HG02571 (cell line): ENCODE data around the gene C1orf35.
A peak's percentile ranks its signal among the peaks of the same experiment; 100 is the strongest.
"Not testable (repeated sequence)": the region's sequence is repeated elsewhere in the genome, so short reads cannot be mapped to it uniquely, and the experiment has no call there.

Source experiments
- ATAC-seq: cut with Tn5 transposase; IDR thresholded peaks from one replicate; pipeline ENCODE4 v1.9.1; 2021; ENCODE audit warnings: mild to moderate bottlenecking, moderate library complexity; ENCODE audit not compliant: unreplicated experiment

Gene C1orf35

DNA sequence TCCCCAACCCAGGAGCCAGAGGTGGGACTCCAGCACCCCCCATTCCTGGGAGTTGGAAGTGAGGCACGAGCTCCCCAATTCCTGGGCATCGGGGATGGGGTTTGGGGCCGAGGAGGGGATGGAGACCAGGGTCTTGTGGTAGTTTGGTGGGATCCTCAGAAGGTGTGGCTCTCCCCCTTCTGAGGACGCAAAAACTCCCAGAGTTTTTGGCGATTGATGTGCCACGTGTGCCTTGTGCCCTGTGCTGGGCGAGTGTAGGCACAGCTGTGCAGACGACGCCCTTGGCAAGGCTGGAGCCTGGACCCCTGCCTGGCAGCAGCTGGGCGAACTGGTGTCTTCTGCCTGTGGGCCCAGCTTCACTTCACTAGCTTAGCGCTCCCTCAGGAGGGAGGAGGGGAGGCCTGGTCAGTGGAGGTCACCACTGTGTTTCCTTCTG lies 39.6 kb upstream of the C1orf35 start:
- ATAC-seq: no peak

DNA sequence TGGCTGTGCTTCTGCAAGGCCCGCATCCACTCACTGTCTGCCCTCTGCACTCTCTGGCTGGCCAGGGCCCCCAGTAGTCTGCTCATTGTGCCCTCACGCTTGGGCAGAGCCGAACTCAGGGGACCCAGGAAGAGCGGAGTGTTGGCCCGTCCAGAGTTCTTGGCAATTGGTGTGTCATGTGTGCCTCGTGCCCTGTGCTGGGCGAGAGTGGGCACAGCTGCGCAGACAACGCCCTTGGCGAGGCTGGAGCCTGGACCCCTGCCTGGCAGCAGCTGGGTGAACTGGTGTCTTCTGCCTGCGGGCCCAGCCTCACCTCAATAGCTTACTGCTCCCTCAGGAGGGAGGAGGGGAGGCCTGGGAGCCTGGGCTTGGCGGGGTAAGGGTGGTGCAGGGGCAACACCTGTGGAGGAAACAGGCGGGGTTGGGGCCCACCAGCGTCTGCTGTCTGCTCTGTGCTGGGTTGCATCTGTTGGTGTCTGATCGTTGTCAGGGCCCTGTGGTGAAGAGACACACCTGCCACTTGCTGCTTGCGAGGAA lies 39.1 kb upstream of the C1orf35 start:
- no peak for ATAC-seq

- no peak for ATAC-seq
These were observed 38.3 kb upstream of the C1orf35 start for GRCh38 chr1:228141226-228142044.

GRCh38 chr1:228140724-228141225 lies 37.6 kb upstream of the C1orf35 start:
- ATAC-seq: no peak

- ATAC-seq: peak; percentile 90
These were observed 37.0 kb upstream of the C1orf35 start, which contains the start of gene GUK1 for GRCh38 chr1:228139931-228140723. GUK1 (plus strand) TSS chr1:228140279; CDS start chr1:228140303, 24 bp downstream.

DNA sequence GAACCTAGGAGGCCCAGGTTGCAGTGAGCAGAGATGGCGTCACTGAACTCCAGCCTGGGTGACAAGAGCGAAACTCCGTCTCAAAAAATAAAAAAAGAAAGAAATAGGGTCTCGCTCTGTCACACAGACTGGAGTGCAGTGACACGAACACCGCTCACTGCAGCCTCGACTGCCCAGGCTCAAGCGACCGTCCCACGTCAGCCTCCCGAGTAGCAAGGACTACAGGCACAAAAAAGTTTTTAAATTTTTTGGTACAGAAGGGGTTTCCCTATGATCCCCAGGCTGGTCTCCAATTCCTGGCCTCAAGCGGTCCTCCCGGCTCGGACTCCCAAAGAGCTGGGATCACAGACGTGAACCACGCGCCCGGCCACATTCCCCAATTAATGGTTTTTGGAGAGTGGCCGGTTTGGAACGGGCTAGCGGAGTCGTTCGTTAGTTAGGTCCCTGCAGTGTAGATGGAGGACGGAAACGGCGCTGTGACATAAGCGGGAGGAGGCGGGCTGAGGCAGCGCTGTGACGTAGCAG lies 36.3 kb upstream of the C1orf35 start:
- no peak for ATAC-seq

DNA sequence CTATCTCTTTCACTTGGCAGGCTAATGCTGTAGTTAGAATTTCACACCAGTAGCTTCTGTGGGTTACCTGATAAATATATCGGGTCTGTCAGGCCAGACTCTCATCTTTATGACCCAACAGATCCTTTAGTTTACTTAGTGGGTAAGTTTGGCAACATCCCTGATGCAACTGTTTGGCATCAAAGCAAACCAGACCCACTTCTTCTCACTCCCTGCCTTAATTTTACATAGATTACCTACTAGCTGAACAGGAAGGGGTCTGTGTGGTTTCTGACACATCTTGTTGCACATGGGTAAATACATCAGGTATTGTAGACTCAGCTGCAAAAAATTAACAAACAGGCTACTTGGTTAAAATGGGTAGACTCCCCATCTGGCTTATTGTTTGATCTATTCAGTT lies 33.8 kb upstream of the C1orf35 start:
- ATAC-seq: no peak

DNA sequence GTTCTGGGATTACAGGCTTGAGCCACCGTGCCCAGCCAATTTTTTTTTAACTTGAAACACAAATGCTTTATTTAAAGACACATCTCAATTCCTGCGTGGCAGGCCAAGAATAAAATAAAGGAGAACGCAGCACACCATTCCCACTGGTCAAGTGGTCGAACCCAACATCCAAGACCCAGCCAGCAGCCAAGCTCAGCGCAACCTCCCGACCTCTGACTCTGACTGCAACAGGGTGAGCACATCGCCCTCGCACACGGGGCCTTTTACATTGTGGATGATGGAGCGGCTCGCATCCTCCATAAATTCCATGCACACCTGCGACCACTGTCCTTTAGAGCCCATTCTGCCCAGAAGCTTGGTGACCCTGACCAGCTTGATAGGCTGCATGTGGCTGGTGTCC lies 31.5 kb upstream of the C1orf35 start:
- no peak for ATAC-seq

DNA sequence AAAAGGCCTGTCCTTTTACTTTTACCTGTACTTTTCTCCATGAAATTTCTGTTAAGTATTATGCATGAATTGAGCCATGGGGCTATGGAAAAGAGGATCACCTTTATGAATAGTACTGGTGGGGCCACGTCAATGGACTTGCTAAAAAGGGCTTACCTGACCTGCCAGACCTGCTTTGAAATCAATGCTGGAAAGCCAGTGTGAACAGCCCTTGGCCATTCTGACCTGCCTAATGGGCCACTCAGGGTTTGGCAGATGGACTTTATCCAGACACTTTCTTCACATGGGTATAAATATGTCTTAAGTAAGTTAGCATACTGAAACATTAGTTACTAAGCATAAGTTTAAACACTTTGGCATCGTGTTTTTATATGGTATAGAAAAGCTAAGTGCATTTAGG lies 28.6 kb upstream of the C1orf35 start:
- ATAC-seq: no peak

GRCh38 chr1:228125185-228125584 lies 22.1 kb upstream of the C1orf35 start:
- no peak for ATAC-seq

DNA sequence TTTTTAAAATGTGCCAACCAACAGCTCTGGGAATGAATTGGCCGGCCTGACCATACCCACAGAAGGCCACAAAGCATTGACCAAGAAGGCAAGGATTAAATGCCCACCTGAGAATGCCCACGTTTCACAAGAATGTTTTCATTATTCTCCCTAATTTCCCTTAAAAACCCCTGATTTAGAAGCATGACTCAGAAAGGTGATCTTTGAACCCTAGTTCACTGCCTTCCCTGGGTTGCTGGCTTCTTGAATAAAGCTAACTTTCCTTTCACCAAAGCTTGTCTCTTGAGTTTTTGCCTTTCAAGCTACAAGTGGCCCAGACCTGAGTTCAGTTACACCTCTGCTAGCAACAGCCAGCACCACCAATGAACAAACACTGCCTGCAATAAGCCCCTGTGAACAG lies 20.4 kb upstream of the C1orf35 start:
- no peak for ATAC-seq

- no peak for ATAC-seq
These were observed 19.9 kb upstream of the C1orf35 start for GRCh38 chr1:228122921-228123441.

DNA sequence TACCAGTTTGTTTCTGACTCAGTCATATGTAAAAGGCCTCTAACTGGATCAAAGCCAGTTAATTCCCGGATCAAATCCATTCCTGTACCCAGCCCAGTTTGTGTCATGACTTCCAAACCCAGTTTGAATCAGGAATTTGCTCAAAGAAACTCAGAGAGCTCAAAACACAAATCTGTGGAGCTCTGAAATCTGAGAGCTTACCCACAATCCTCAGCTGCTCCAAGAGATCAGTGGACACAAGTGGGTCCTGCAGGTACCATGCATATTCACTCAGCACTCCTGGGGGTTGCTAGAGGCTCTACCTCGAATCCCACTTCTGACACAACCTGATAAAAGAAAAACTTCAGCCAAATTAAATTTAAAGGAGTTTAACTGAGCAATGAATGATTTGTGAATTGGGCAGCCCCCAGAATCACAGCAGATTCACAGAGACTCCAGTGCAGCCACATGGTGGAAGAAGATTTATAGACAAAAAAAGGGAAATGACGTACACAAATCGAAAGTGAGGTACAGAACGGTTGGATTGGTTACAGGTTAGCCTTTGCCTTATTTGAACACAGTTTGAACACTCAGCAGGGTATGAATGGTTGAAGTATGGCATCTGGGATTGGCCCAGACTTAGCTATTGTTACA lies 17.8 kb upstream of the C1orf35 start:
- ATAC-seq: no peak

- no peak for ATAC-seq
These were observed 17.2 kb upstream of the C1orf35 start for GRCh38 chr1:228120351-228120750.

DNA sequence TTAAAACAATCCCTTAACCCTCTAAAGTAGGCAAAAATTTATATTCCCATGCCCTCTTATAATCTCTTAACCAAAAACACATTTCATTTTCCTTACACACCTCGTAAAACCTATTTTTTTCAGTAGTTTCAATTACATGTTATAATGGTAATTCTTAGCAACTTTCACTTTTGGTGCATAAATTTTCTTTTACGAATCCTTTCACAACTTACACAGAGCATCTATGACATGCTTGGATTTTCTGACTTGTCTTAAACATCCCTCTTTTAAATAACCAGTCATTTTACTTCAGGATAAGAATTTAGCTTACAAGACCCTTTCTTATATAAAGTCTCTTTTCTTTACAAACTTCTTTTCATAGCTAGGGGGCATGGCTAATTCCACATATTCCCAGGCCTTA lies 14.9 kb upstream of the C1orf35 start:
- no peak for ATAC-seq

GRCh38 chr1:228117335-228117734 lies 14.2 kb upstream of the C1orf35 start:
- ATAC-seq: no peak

GRCh38 chr1:228114827-228115226 lies 11.7 kb upstream of the C1orf35 start:
- no peak for ATAC-seq

- ATAC-seq: no peak
These were observed 9.5 kb upstream of the C1orf35 start for GRCh38 chr1:228112617-228113016.

- ATAC-seq: no peak
These were observed 9.0 kb upstream of the C1orf35 start for GRCh38 chr1:228112167-228112566.

DNA sequence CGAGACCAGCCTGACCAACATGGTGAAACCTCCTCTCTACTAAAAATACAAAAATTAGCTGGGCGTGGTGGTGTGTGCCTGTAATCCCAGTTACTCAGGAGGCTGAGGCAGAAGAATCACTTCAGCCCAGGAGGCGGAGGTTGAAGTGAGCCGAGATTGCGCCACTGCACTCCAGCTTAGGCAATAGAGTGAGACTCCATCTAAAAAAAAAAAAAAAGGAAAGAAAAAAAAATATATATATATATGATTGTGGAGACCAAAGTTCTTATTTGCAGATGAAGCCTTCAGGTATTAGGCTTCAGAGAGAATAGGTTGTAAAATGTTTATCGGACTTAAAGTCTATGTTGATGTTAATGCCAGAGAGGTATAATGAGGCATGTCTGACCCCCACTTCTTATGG lies 8.2 kb upstream of the C1orf35 start:
- ATAC-seq: not testable (repeated sequence)

- no peak for ATAC-seq
These were observed 7.4 kb upstream of the C1orf35 start for GRCh38 chr1:228110556-228110955.
